ENCODE results near the gene GLIPR1L2.

- TF ChIP-seq CREB1 (CRISPR knock-in tag; IDR thresholded peaks at IDR 0.05; ENCODE audit: low read depth) (no peak), CTCF (conservative IDR thresholded peaks at IDR 0.05; ENCODE audit: low read depth in 2 of 2) (no peak), REST (IDR thresholded peaks at IDR 0.05; ENCODE audit: unreplicated experiment) (no peak), POLR2AphosphoS5 (IDR thresholded peaks at IDR 0.05; ENCODE audit: low read depth) (no peak), EZH2 (IDR thresholded peaks at IDR 0.05; ENCODE audit: low read depth, unreplicated experiment) (no peak), STAT1 (IDR thresholded peaks at IDR 0.05; ENCODE audit: unreplicated experiment) (no peak), JUNB (IDR thresholded peaks at IDR 0.05; ENCODE audit: unreplicated experiment) (no peak), EZH2phosphoT487 (IDR thresholded peaks at IDR 0.05; ENCODE audit: unreplicated experiment) (no peak), ETS1 (IDR thresholded peaks at IDR 0.05) (no peak), ZNF114 (CRISPR knock-in tag; IDR thresholded peaks at IDR 0.05) (no peak)
These were observed 15.9 kb upstream of the GLIPR1L2 start for GRCh38 chr12:75374971-75375370.

All from GM23338 (cell line).